H1 (cell line): ENCODE results near the gene LBX2. TPM values are rescaled to one million over a fixed set of nuclear protein-coding genes. Genes with fewer than 3 reads are reported as not detected.
A peak's percentile ranks its signal among the peaks of the same experiment; 100 is the strongest.

ENCODE experiments used
- ASH2L ChIP-seq: fragments of 200-600, 300-600 bp; sonication (generic); IDR thresholded peaks from one replicate; pipeline ENCODE4 v1.7.1; 2017; ENCODE audit warnings: low read length
- CBX5 ChIP-seq: fragments of 300-800, 300-1000 bp; sonication (generic); IDR thresholded peaks from 2 replicates; pipeline ENCODE4 v1.7.1; 2016; ENCODE audit warnings: antibody characterized with exemption, low read length, low read depth
- CTCF ChIP-seq, 3 experiments: IDR thresholded peaks; 1 replicate in 2 of 3; 2 replicates in 1 of 3; pipeline versions ENCODE4 v1.5.1 to v1.6.1; 2011; ENCODE audit warnings: low read length in 3 of 3, mild to moderate bottlenecking in 3 of 3, inconsistent platforms in 2 of 3, low read depth in 1 of 3, moderate library complexity in 1 of 3; ENCODE audit not compliant: insufficient read depth in 1 of 3; ENCODE audit errors: control extremely low read depth in 1 of 3
- KDM1A ChIP-seq: fragments of 200-600, 300-600 bp; sonication (generic); IDR thresholded peaks from 2 replicates; pipeline ENCODE4 v1.7.1; 2016; ENCODE audit warnings: mild to moderate bottlenecking, low read length, borderline replicate concordance
- MAX ChIP-seq: IDR thresholded peaks from 2 replicates; pipeline ENCODE4 v1.6.1; 2012; ENCODE audit warnings: inconsistent platforms
- NANOG ChIP-seq: IDR thresholded peaks from 2 replicates; pipeline ENCODE4 v1.6.1; 2011; ENCODE audit warnings: low read length, low read depth, mild to moderate bottlenecking, inconsistent platforms; ENCODE audit not compliant: insufficient read depth, poor library complexity, severe bottlenecking
- PHF8 ChIP-seq: fragments of 200-600 bp; sonication (generic); conservative IDR thresholded peaks from 2 replicates; pipeline ENCODE4 v1.7.1; 2012; ENCODE audit warnings: low read depth, mild to moderate bottlenecking, inconsistent platforms, low read length, moderate library complexity
- POU5F1 ChIP-seq: IDR thresholded peaks from 2 replicates; pipeline ENCODE4 v1.6.1; 2011; ENCODE audit warnings: low read depth, mild to moderate bottlenecking, low read length, moderate library complexity
- RAD21 ChIP-seq, 2 experiments: IDR thresholded peaks in 1 of 2; conservative IDR thresholded peaks in 1 of 2; 2 replicates each; pipeline ENCODE4 v1.6.1; 2011; ENCODE audit warnings: low read depth in 2 of 2, low read length in 2 of 2, improper control_type of control experiment in 1 of 2, inconsistent platforms in 1 of 2, mild to moderate bottlenecking in 1 of 2, moderate library complexity in 1 of 2
- RNF2 ChIP-seq: fragments of 200-900, 300-1000 bp; sonication (generic); IDR thresholded peaks from 2 replicates; pipeline ENCODE4 v1.7.1; 2016; ENCODE audit warnings: borderline replicate concordance, low read depth, mild to moderate bottlenecking, antibody characterized with exemption, low read length; ENCODE audit not compliant: poor library complexity, severe bottlenecking; ENCODE audit errors: missing control alignments
- SAP30 ChIP-seq: fragments of 300-600 bp; sonication (generic); IDR thresholded peaks from 2 replicates; pipeline ENCODE4 v1.7.1; 2012; ENCODE audit warnings: low read length, moderate library complexity, mild to moderate bottlenecking, inconsistent platforms; ENCODE audit not compliant: insufficient read depth, insufficient replicate concordance
- SIN3A ChIP-seq, 2 experiments: IDR thresholded peaks in 1 of 2; conservative IDR thresholded peaks in 1 of 2; 2 replicates each; pipeline ENCODE4 v1.6.1; 2011 to 2012; ENCODE audit warnings: low read length in 2 of 2, improper control_type of control experiment in 1 of 2, low read depth in 1 of 2, mild to moderate bottlenecking in 1 of 2
- SP2 ChIP-seq: IDR thresholded peaks from 2 replicates; pipeline ENCODE4 v1.6.1; 2012; ENCODE audit warnings: mild to moderate bottlenecking, low read length, inconsistent platforms
- SUZ12 ChIP-seq: fragments of 200-600 bp; sonication (generic); IDR thresholded peaks from 2 replicates; pipeline ENCODE4 v1.6.1; 2012; ENCODE audit warnings: mild to moderate bottlenecking, inconsistent platforms, low read length, moderate library complexity, mixed read lengths
- TBP ChIP-seq: IDR thresholded peaks from 2 replicates; pipeline ENCODE4 v1.6.1; 2011; ENCODE audit warnings: low read depth, low read length, improper control_type of control experiment
- TEAD4 ChIP-seq: IDR thresholded peaks from 2 replicates; pipeline ENCODE4 v1.6.1; 2012; ENCODE audit warnings: low read depth, low read length, inconsistent platforms, mixed read lengths
- ZNF274 ChIP-seq: IDR thresholded peaks from 2 replicates; pipeline ENCODE4 v1.7.0; 2012; ENCODE audit warnings: low read length, borderline replicate concordance; ENCODE audit errors: extremely low read depth
- polyA plus RNA-seq, 7 experiments: library from polyadenylated mRNA; depleted of rRNA in 3 of 7; stranded (reverse) in 5 of 7; unstranded in 2 of 7; fragments of >200 nt in 5 of 7; fragments of 200-250 nt in 2 of 7; gene quantifications; 1 replicate in 5 of 7; 2 replicates in 1 of 7; 4 replicates in 1 of 7; pipeline versions ENCODE4 v1.2.1 to v1.2.3, GENCODE V29; 2011 to 2013; ENCODE audit warnings: missing spikeins in 2 of 7, mixed read lengths in 2 of 7
- total RNA-seq: library from RNA; stranded (reverse); fragmentation: NEBNext Ultra II Directional; extraction: Animal tissue kit (Norgen Biotek cat#: 25700); gene quantifications from 2 replicates; pipeline ENCODE4 v1.2.1, GENCODE V29; 2021

LBX2 gene
- total and polyA plus RNA-seq, 2 of the 8 experiments (the other 6 are each of a cell fraction or from before 2014, with no cell fraction given) = 0.27 TPM; not detected in 1

DNA sequence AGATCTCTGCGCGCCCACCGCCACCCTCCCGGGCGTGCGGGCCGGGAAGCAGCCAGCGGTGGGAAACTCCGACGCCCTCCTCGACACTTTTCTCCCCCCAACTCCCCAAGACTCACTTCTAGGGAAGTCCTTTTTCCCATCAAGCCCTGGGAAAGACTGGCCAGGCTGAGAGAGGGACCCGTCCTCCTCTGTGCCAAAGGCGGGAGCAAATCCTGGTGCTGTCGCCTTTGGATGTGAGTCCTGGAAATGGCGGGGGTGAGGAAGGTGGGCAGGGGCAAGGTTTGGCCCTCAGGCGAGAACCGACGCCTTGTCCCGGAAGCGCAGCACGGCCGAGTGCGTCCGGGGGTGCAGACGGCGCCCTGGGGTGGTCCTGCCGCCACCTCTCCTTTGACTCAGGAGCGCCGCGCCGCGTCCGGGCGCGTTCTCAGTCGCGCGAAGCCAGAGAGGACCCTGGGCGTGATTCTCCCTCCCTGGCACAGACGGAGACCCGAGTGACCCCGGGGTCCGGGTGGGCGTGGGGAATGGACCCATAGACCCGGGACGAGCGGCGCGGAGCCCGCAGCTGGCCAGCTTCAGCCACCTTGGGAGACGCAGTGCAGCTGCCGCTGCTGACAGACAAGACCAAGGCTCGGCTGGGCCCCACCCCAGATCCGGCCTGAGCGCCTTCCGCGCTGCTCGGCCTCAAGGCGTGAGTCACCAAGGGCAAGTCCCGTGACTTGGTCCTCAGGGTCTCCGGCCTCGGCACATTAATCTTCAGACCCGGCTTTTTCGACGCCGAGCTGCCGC lies 3.5 kb upstream of the LBX2 start (continued):
- peak; percentile 33 for TF ChIP-seq ASH2L
- TF ChIP-seq SUZ12 = peak; percentile 90
- no peak for TF ChIP-seq TEAD4
- TF ChIP-seq KDM1A = no peak
- no peak for TF ChIP-seq SAP30
- no peak for TF ChIP-seq NANOG
- TF ChIP-seq POU5F1 = no peak
- no peak; the same call in 1 of the 2 replicates for TF ChIP-seq MAX
- TF ChIP-seq SP2 = no peak
- peak in 1 of 2 experiments; percentile 66; a peak in 2 of 4 replicates for TF ChIP-seq SIN3A (conservative IDR thresholded peaks at IDR 0.05 in 1 of 2, IDR thresholded peaks at IDR 0.05 in 1 of 2; ENCODE audit: low read depth in 1 of 2, low read length in 2 of 2)
- no peak for TF ChIP-seq CBX5
- no peak for TF ChIP-seq RAD21 (IDR thresholded peaks at IDR 0.05 in 1 of 2, conservative IDR thresholded peaks at IDR 0.05 in 1 of 2; ENCODE audit: low read depth in 2 of 2, low read length in 2 of 2)
- peak; percentile 59 for TF ChIP-seq RNF2
- TF ChIP-seq ZNF274 = no peak
- peak; percentile 38; the same call in 1 of the 2 replicates for TF ChIP-seq TBP
- peak in 1 of 3 experiments; percentile 14; a peak in 2 of 4 replicates for TF ChIP-seq CTCF (IDR thresholded peaks at IDR 0.05; ENCODE audit: control extremely low read depth in 1 of 3, insufficient read depth in 1 of 3, low read depth in 1 of 3, low read length in 3 of 3)
- no peak for TF ChIP-seq PHF8
- TF ChIP-seq, all 59 proteins: peak for 11
